ENCODE results near the gene PCBP3.

- TF ChIP-seq CTCF (conservative IDR thresholded peaks at IDR 0.05) (no peak), ZFX (IDR thresholded peaks at IDR 0.05) (no peak)
These were observed 79.8 kb downstream of the PCBP3 start for GRCh38 chr21:45723049-45723958.

All from C4-2B (cell line).